ENCODE results near the gene TTL. TPM values are rescaled to one million over a fixed set of nuclear protein-coding genes. Genes with fewer than 3 reads are reported as not detected.

TTL gene
- total and polyA plus RNA-seq, 2 of the 13 experiments (the other 11 are each of a cell fraction or from before 2014, with no cell fraction given): 19.0 to 59.8 TPM

DNA sequence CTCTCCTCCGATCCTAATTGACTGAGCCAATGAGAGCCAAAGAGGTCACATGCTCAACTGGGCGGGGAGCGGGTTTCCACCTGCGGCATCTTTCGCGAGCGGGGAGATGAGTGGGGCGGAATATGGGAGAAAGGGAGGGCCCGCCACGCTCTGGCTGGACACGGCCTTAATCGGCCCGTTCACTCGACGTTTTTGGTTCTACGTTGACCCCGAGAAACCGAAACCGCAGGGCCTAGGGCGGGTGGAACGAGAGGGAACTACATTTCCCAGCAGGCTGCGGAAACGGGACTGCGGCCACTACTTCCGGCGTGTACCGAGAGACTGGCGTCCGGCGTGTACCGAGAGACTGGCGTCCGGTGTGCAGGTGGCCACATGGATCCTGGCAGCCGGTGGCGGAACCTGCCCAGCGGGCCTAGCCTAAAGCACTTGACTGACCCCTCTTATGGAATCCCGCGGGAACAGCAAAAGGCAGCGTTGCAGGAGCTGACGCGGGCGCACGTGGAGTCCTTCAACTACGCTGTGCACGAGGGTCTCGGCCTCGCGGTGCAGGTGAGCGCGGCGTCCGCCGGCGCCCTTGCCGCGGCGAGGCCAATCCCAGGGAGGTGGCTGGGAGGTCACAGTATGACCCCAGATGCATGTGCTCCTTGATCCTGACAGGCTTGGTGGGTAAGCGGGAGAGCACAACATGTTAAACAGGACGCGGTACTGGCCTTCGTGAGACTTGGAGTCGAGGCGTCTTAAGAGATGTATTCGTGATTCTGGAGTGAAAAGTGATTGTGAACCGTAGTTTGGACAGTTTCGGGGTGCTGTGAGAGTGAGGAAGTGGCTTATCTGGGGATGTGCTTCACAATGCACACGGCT is 60.4 kb downstream of the TTL start, which contains the start of gene POLR1B (continued):
- TF ChIP-seq ZNF720 (CRISPR knock-in tag; IDR thresholded peaks at IDR 0.05): 0 out of 2 replicates have a peak, but pooled peaks have one; percentile 52
- TF ChIP-seq ZNF224 (CRISPR knock-in tag; IDR thresholded peaks at IDR 0.05): peak; percentile 98
- TF ChIP-seq ZSCAN30 (CRISPR knock-in tag; IDR thresholded peaks at IDR 0.05): peak; percentile 61
- TF ChIP-seq RNF2 (conservative IDR thresholded peaks at IDR 0.05; ENCODE audit: low read depth): peak; percentile 99
- peak; percentile 99 for TF ChIP-seq DNMT1 (CRISPR knock-in tag; IDR thresholded peaks at IDR 0.05)
- TF ChIP-seq, protein P1, sequence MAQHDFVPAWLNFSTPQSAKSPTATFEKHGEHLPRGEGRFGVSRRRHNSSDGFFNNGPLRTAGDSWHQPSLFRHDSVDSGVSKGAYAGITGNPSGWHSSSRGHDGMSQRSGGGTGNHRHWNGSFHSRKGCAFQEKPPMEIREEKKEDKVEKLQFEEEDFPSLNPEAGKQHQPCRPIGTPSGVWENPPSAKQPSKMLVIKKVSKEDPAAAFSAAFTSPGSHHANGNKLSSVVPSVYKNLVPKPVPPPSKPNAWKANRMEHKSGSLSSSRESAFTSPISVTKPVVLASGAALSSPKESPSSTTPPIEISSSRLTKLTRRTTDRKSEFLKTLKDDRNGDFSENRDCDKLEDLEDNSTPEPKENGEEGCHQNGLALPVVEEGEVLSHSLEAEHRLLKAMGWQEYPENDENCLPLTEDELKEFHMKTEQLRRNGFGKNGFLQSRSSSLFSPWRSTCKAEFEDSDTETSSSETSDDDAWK (CRISPR knock-in tag; IDR thresholded peaks at IDR 0.05): no peak
- TF ChIP-seq ZNF251 (CRISPR knock-in tag; IDR thresholded peaks at IDR 0.05): peak; percentile 72; the same call in 1 of the 2 replicates
- peak; percentile 91; the same call in 1 of the 2 replicates for TF ChIP-seq ZNF431 (CRISPR knock-in tag; IDR thresholded peaks at IDR 0.05; ENCODE audit: borderline replicate concordance, low read depth)
- TF ChIP-seq SALL1 (CRISPR knock-in tag; IDR thresholded peaks at IDR 0.05): peak; percentile 94
- no peak for TF ChIP-seq ZFP62 (CRISPR knock-in tag; IDR thresholded peaks at IDR 0.05)
- peak; percentile 74; the same call in 1 of the 2 replicates for TF ChIP-seq ZNF446 (CRISPR knock-in tag; IDR thresholded peaks at IDR 0.05)
- peak; percentile 77; the same call in 1 of the 2 replicates for TF ChIP-seq WIZ (CRISPR knock-in tag; IDR thresholded peaks at IDR 0.05)
- TF ChIP-seq, protein P2, sequence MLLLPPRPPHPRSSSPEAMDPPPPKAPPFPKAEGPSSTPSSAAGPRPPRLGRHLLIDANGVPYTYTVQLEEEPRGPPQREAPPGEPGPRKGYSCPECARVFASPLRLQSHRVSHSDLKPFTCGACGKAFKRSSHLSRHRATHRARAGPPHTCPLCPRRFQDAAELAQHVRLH (CRISPR knock-in tag; IDR thresholded peaks at IDR 0.05; ENCODE audit: borderline replicate concordance, low read depth): peak; percentile 60; the same call in 1 of the 2 replicates
- TF ChIP-seq, protein P3, sequence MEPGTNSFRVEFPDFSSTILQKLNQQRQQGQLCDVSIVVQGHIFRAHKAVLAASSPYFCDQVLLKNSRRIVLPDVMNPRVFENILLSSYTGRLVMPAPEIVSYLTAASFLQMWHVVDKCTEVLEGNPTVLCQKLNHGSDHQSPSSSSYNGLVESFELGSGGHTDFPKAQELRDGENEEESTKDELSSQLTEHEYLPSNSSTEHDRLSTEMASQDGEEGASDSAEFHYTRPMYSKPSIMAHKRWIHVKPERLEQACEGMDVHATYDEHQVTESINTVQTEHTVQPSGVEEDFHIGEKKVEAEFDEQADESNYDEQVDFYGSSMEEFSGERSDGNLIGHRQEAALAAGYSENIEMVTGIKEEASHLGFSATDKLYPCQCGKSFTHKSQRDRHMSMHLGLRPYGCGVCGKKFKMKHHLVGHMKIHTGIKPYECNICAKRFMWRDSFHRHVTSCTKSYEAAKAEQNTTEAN (CRISPR knock-in tag; conservative IDR thresholded peaks at IDR 0.05): peak; percentile 80
- TF ChIP-seq SMARCE1 (IDR thresholded peaks at IDR 0.05; ENCODE audit: borderline replicate concordance): no peak
- TF ChIP-seq TAF1 (CRISPR knock-in tag; IDR thresholded peaks at IDR 0.05): peak; percentile 88
- no peak for TF ChIP-seq ZFP36 (IDR thresholded peaks at IDR 0.05; ENCODE audit: borderline replicate concordance, low read depth, low read length, partially characterized antibody)
- TF ChIP-seq, protein P4, sequence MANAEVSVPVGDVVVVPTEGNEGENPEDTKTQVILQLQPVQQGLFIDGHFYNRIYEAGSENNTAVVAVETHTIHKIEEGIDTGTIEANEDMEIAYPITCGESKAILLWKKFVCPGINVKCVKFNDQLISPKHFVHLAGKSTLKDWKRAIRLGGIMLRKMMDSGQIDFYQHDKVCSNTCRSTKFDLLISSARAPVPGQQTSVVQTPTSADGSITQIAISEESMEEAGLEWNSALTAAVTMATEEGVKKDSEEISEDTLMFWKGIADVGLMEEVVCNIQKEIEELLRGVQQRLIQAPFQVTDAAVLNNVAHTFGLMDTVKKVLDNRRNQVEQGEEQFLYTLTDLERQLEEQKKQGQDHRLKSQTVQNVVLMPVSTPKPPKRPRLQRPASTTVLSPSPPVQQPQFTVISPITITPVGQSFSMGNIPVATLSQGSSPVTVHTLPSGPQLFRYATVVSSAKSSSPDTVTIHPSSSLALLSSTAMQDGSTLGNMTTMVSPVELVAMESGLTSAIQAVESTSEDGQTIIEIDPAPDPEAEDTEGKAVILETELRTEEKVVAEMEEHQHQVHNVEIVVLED (CRISPR knock-in tag; IDR thresholded peaks at IDR 0.05; ENCODE audit: borderline replicate concordance): peak; percentile 95
- TF ChIP-seq, protein P5, sequence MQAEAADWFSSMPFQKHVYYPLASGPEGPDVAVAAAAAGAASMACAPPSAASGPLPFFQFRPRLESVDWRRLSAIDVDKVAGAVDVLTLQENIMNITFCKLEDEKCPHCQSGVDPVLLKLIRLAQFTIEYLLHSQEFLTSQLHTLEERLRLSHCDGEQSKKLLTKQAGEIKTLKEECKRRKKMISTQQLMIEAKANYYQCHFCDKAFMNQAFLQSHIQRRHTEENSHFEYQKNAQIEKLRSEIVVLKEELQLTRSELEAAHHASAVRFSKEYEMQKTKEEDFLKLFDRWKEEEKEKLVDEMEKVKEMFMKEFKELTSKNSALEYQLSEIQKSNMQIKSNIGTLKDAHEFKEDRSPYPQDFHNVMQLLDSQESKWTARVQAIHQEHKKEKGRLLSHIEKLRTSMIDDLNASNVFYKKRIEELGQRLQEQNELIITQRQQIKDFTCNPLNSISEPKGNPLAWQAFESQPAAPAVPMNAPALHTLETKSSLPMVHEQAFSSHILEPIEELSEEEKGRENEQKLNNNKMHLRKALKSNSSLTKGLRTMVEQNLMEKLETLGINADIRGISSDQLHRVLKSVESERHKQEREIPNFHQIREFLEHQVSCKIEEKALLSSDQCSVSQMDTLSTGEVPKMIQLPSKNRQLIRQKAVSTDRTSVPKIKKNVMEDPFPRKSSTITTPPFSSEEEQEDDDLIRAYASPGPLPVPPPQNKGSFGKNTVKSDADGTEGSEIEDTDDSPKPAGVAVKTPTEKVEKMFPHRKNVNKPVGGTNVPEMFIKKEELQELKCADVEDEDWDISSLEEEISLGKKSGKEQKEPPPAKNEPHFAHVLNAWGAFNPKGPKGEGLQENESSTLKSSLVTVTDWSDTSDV (CRISPR knock-in tag; IDR thresholded peaks at IDR 0.05): peak; percentile 97
- TF ChIP-seq EED (CRISPR knock-in tag; IDR thresholded peaks at IDR 0.05): peak; percentile 97
- TF ChIP-seq PTBP1 (IDR thresholded peaks at IDR 0.05; ENCODE audit: low read depth, low read length, poor library complexity, severe bottlenecking): peak; percentile 79
- TF ChIP-seq ZNF350 (CRISPR knock-in tag; IDR thresholded peaks at IDR 0.05; ENCODE audit: borderline replicate concordance, low read depth): peak; percentile 93
